GM19455 (cell line): ENCODE measurements around the gene GBP1.
A peak's percentile ranks its signal among the peaks of the same experiment; 100 is the strongest.
"Not testable (repeated sequence)": the region's sequence is repeated elsewhere in the genome, so short reads cannot be mapped to it uniquely, and the experiment has no call there.

Experiments
- ATAC-seq: cut with Tn5 transposase; IDR thresholded peaks from one replicate; pipeline ENCODE4 v1.9.1; 2021; ENCODE audit not compliant: unreplicated experiment

GBP1 gene, protein sequence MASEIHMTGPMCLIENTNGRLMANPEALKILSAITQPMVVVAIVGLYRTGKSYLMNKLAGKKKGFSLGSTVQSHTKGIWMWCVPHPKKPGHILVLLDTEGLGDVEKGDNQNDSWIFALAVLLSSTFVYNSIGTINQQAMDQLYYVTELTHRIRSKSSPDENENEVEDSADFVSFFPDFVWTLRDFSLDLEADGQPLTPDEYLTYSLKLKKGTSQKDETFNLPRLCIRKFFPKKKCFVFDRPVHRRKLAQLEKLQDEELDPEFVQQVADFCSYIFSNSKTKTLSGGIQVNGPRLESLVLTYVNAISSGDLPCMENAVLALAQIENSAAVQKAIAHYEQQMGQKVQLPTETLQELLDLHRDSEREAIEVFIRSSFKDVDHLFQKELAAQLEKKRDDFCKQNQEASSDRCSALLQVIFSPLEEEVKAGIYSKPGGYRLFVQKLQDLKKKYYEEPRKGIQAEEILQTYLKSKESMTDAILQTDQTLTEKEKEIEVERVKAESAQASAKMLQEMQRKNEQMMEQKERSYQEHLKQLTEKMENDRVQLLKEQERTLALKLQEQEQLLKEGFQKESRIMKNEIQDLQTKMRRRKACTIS

DNA sequence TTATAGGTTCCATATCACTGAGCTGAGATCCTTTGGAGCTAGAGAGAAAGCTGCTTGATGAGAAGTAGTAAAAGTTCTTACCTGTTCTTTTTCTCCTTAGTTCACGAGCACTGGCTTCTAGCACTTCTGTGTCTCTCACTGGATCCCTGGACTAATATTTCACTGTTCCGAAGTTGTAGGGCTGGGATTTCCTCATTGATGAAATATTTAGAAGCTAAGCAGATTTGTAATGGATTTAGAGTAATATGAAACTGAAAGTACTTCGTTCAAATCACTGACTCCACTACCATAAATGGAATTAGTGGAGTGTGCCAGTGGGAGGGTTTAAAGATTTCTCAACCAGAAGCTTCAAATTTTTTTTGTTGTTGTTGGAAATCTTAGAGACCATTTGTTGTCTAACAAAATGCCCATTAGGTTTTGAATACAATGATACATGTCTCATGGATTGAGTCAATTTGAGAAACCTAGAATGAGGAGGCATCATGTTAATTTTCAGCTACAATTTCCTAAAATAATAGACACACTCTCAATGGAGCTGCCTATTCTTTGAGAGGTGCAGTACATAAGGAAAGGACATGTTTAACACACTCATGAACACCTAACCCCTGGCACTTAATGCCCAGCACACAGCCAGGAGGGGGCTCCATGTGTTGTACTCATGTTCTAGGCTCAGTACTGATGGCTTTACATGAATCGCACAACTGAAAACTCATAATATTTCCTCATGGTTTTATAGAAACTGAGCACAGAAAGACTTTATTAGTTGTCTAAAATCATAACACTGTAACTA lies at the start of gene GBP1:
TSS of gene GBP1 (minus strand) at position 130 of the 790 bp plus-strand sequence. CDS start 1,974 bp downstream, outside the sequence.
- ATAC-seq, result peak; percentile 75

DNA sequence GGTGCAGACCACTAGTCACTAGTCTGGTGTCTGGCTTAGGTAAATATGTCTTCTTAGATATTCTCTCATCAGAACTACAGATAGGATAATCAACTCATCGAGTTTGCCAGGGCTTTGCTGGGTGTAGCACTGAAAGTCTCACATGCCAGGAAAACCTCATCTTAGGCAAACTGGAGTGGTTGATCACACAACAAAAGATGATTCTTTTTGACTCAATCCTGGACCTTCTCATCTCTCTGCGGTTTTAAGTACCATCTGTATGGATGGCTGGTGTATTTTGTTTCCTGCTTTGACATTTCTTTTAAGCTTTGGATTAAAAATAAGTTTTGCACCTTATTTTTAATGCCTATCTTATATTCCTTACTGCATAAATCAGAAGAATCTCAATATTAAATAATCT lies 49.7 kb upstream of the GBP1 start:
- ATAC-seq, result no peak

DNA sequence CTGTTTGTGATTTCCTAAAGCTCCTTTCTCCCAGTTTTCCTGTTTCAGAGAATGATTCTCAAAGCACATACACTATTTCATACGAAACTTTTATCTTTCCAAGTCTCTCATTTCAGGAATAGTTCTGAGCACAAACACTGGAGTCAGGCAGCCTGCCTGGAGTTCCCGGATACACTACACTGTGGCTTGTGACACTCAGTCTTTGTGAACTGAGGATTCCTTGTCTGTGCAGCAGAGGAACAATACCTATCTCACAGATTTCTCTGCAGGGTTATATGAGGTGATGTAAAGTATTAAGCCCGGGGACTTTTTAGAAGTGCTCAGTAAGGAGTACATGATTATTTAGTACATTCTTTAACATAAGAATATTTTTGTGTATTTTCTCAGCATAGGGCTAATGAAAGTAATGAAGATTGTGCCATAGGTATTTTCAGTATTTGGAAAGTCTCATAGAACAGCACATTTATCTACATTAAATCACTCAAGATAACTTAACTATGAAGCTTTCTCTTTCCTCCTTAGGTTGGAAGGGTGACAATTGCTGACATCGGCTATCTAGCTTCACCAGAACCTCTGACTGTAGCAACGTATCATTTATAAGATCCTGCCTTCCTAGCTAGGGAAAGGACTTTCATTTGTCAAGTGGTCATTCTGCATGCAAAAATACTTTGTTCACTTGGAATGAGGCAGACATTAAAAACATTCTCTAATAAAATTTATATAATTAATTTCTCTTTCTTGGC lies 48.0 kb upstream of the GBP1 start:
- ATAC-seq, result no peak

DNA sequence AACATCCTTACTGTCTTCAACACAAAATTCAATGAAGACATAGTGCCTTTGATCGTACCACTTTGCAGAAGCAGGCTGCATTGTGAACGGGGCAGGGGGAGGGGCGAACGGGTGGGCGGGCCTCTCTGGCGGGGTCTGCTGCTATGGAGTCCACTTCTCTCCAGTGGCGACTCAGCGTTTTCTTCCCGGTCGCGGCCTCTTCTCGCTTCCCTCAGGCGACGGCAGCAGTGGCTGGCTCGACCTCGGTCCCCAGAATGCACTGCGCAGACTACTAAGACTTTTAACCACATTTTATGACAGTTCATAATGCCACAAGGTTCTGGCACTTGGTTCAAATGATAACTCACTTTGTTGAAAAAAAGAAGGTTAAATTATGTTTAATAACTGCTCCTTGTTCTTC lies 39.7 kb upstream of the GBP1 start:
- ATAC-seq, result no peak

DNA sequence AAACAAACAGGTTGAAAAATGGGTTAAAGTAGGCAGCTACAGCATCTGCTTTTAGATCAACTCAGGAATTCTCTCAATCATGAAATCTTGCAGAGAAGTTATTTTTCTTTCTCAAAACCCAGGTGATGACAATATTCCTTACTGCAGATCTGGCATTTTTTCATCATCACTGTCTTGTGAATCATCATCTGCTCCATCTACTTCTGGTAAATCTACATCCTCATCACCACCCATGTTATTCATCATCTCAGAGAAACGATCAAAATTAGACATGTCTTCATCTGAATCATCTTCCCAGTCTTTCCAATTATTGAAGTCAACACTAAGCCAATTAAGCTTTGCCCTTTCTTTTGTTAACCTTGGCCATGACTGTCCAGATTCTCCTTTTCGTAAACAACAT lies 39.1 kb upstream of the GBP1 start:
- no peak for ATAC-seq

DNA sequence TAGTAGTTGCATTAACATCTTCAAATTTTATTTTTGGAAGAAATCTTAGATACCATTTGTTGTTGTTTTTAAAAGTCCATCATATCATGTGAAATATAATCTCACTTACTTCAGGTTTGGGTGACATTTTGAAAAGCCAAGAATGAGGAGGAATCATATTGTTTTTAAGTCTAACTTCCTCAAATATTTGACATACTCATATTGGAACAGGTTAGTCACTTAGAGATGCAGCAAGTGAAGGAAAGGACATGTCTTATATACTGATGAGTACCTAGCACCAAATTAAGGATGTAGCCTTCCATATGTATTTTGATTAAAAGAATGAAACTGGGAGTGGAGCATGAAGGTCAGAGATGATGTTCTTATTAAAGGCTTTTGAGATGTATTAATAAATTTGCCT lies 37.0 kb upstream of the GBP1 start:
- no peak for ATAC-seq

DNA sequence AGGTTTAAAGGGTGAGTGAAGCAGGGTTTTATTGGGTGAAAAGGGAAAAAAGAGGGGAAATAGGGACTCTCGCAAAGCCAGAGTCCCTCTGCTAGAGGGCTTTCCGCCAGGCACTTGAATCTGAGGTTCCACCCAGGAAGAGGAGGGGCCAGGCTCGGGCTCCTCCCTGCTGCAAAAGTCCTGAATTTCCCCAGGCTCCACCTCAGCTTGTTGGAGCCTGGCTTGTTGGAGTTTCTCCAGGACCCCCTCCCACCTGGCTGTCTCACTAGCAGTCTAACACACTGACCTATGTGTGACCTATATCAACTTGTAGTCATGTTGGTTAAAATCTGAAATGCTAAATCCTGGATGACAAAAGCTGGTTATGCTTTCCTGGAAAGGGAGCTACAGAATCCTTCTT lies 35.4 kb upstream of the GBP1 start:
- ATAC-seq, result no peak

DNA sequence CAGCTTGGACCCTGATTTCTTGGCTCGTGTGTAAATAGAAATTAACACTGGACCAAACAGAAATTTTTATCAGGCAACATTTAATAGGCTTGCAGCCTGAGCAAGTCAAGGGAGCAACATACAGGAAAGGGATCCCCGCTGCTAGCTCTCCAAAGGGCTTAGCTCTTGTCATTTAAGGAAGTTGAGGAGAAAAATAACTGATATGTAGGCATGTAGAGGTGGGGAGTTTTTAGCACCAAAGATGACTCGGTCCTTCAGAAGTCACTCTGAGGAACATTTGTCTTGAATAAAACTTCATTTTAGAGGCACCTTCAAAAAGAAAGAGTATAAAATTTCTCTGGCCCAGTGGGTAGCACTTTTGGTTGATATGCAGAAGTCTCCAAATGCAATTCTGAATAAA lies 33.8 kb upstream of the GBP1 start:
- ATAC-seq, result no peak

DNA sequence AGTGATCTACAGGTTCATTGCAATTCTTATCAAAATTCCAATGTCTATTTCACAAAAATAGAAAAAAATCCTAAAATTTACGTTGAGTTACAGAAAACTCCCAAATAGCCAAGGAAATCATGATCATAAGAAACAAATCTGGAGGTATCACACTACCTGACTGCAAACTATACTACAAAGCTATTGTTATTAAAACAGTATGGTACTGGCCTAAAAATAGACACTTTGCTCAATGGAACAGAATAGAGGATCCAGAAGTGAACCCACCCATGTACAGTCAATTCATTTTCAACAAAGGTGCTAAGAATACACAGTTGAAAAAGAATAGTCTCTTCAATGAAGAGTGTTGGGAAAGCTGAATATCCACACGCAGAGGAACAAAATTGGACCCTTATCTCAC lies 30.7 kb upstream of the GBP1 start:
- ATAC-seq, result no peak

DNA sequence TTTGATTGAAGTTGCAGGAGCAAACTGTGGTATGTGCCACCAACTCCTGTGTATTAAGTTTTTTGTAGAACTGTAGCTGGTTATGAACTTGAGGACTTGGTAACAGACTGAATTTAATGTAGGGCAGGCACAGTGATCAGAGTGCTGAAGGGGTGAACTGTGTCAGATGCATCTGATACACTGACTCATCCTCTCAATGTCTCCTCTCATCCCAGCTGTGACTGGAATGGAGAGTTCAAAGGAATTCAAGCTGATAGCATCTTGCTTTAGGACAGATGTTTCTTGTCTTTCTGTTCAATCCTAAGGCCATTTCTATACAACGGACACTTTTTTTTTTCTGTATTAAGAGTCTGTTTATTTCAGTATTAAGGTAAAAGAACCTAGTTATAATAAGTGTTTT lies 25.0 kb upstream of the GBP1 start:
- no peak for ATAC-seq

DNA sequence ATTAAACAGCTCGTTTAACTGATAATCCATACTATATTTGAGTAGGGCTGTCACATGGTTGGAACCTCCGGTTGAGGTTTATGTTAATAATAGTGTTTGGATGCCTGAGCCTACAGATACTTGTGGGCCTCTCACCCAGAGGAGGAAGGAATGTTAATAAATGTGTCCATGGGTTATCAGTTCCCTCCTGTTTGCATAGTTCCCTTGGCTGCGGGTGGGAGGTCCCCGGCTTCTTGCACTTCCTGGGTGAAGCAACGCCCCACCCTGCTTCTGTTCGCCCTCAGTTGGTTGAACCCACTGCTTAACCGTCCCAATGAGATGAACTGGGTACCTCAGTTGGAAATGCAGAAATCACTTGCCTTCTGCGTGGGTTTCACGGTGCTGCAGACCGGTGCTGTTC lies 23.6 kb upstream of the GBP1 start:
- ATAC-seq, result no peak

DNA sequence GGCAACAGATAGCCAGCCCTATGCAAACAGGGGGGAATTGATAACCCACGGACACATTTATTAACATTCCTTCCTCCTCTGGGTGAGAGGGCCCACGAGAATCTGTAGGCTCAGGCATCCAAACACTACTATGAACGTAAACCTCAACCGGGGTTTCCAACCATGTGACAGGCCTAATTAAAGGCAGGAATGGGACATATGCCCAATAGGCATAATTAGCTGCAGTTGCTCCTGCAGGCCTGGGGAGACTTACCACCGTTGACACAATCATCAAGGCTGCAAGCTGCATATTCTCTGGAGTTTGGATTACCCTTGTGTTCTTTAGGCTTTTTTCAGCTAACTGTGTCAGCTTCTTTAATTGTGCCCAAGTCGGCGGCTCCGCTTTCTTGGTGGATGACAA lies 22.2 kb upstream of the GBP1 start:
- no peak for ATAC-seq

DNA sequence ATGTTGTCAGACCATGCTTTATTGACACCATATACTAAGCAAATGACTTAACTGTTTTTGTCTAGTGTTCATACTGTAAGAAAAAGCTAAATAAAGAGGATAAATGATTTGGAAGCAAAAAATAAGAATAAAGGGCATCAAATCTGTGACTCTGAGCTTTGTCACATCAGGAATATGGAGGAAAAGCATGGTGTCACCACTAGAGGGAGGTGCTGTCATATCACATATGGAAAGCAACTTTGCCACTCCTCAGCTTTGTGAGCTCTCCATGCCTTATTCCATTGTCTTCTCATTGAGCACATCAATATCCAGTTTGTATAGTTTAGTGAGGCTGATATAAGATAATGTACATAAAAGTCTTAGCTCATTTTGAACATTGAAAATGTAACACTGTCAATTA lies 20.8 kb upstream of the GBP1 start:
- ATAC-seq, result no peak

DNA sequence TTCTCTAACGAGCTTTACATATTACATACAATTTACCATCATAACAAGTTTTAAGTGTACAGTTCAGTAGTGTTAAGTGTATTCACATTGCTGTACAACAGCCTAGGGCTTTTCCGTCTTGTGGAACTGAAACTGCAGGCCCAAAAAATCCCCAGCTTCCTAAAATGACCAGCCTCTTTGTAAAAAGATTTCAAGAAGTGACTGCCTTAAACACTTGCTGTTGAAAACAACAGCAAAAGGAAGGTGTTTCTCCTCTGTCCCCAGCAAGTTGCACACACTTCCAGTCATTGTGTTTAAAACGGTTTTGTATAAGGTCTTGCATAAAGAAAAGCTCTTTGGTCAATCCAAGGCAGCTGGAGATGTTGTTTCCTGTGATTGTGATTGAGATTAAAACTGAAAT lies 16.0 kb upstream of the GBP1 start:
- ATAC-seq, result no peak

DNA sequence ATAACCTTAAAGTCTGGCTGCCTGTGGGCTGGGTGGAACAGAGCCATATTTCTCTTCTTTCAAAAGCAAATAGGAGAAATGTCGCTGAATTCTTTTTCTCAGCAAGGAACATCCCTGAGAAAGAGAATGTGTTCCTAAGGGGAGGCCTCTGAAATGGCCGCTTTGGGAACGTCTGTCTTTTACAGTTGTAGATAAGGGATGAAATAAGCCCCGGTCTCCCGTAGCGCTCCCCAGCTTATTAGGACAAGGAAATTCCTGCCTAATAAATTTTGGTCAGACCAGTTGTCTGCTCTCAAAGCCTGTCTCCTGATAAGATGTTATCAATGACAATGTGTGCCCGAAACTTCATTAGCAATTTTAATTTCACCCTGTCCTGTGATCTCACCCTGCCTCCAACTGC lies 15.1 kb upstream of the GBP1 start:
- not testable (repeated sequence) for ATAC-seq

DNA sequence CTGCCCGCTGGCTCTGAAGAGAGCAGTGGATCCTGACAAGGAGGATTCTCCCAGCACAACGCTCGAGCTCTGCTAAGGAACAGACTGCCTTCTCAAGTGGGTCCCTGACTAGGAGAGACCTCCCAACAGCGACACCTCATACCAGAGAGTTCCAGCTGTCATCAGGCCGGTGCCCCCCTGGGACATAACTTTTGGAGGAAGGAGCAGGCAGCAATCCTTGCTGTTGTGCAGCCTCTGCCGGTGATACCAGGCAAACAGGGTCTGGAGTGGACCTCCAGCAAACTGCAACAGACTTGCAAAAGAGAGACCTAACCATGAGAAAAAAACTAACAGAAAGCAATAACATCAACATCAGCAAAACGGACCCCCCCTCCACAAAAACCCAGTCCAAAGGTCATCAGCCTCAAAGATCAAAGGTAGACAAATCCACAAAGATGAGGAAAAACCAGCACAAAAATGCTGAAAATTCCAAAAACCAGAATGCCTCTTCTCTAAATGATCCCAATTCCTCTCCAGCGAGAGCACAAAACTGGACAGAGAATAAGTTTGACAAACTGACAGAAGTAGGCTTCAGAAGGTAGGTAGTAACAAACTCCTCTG lies 7.6 kb upstream of the GBP1 start:
- ATAC-seq, result not testable (repeated sequence)

DNA sequence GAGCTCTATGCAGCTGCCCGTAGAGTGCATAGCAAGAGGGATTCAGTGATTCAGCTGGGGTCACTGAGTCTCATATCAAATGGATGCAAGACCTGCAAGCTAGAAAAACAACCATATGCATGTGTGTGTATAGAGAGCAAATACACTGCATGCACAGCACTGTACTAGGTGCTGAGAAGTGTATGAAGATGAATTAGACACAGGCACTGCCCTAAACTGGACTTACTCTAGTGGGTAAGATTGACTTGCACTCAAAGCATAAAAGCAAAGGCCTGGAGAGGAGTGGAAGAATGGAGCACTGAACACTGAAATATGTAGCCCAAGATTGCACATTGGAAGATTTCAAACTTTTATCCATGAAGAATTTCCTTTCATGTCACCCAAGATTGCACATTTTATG lies 5.5 kb upstream of the GBP1 start:
- no peak for ATAC-seq

DNA sequence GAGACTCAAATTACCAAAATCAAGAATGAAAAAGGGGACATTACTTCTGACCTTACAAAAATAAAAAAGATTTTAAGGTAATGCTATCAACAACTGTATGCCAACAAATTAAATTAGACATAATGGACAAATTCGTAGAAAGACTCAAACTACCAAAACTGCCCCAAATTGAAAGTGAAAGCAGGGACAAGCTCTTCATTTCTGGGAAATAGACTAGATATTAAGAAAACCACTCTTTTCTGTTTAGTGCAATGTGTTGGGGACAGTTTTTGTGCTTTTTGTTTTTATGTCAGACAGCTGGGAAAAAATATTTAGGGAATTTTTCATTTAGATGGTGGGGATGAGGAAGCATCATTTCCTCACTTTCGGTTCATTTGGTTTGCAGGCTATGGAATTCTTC lies 4.9 kb upstream of the GBP1 start:
- ATAC-seq, result no peak

DNA sequence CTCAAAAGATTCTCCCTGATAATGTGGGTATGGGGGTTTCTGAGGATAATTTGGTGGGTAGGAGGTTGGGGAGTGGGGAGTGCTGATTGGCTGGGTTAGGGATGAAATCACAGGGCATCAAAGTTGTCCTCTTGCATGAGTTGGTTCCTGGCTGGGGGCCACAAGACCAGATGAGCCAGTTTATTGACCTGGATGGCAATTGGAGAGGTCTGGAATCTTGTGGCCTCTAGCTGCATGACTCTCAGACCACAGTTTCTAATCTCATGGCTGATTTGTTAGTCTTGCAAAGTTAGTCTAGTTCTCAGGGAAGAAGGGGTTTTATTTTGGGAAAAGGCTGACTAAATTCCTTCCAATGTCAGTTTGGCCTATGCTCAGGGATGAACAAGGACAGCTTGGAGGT lies 3.3 kb upstream of the GBP1 start:
- no peak for ATAC-seq

DNA sequence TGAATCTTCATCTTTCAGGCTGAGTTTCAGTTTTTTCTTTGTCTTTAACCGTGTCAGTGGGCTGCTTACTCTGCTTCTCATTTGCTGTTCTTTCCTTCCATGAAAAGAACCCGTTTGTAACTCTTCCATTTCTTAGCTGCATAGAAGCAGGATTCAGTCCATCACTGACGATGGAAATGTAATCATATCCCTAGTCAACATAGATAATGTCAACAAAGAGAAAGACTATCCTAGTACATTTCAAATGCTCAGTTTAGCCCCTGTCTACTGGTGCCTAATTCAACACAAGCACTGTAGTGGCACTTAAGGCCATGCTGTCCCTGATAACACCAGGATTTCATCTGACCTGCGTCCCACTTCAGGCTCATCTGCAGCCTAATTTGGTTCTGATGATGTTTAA lies 376 bp downstream of the GBP1 start:
- peak; percentile 48 for ATAC-seq

DNA sequence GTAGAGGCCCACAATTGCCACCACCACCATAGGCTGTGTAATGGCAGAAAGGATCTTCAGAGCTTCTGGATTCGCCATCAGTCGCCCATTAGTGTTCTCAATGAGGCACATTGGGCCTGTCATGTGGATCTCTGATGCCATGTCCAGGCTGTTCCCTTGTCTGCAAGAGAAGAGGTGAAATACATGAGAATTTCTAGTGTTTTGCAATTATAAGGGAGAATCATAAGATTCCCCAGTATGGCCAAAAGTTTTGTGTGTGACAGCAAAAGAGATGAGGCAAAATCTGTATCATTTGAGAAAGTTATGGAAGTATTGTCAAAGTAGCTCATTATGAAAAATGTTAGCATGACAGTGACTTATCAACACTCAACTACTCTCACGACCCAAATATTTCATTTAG lies 1.9 kb downstream of the GBP1 start:
- ATAC-seq, result no peak
